ENCODE results near the gene SCD5. TPM values are rescaled to one million over a fixed set of nuclear protein-coding genes. Genes with fewer than 3 reads are reported as not detected.
A peak's percentile ranks its signal among the peaks of the same experiment; 100 is the strongest.

Gene SCD5
- total and polyA plus RNA-seq, 7 donors = 0.69 to 30.7 (median 27.3) TPM

DNA sequence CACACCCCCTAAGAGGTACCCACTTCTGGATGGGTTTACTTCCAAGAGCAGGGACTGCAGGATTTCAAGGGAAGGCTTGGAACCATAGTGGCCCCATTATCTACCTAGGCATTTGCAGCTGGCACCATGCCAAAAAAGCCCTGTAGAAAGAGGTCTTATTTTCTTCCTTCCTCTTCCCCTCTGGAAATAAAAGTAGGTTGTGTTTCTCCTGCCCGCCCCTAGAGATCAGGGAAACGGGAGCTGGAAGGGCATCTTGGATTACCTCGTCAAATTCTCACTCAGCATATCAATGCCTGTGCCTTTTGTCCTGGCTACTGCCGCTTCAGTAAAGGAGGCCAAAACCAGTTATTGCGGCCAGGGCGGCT lies 1.6 kb downstream of the SCD5 start:
- DNase-seq = no peak
- H3K4me1 ChIP-seq = peaks cover 0 to 22% (median 16%) of the 10 kb centered on the region in 4 donors
- TF ChIP-seq EP300 (IDR thresholded peaks at IDR 0.05) (no peak), POLR2A (IDR thresholded peaks at IDR 0.05) (no peak), POLR2AphosphoS5 (IDR thresholded peaks at IDR 0.05) (peak in 1 of 4 donors; percentile 10), CTCF (IDR thresholded peaks at IDR 0.05) (no peak)
- peak overlapping the region; percentile 81 to 86 (median 82) for H3K27ac ChIP-seq
- H3K36me3 ChIP-seq = no peaks in the 10 kb centered on the region
- peak overlapping the region; percentile 78 to 93 (median 84) for H3K4me3 ChIP-seq
- no peaks in the 10 kb centered on the region for H3K27me3 ChIP-seq
- 33 to 57% methylated on average over 6 of the region's 6 CpGs for WGBS, 2 donors
- intact Hi-C loops (cut with DNase I) = loop anchor here (5.0 to 10.0 kb wide), 3 partner anchors 238 to 485 kb away; partner anchors contain the start of genes COPS4, COQ2 and HNRNPD
- no peaks in the 10 kb centered on the region for H3K9me3 ChIP-seq

DNA sequence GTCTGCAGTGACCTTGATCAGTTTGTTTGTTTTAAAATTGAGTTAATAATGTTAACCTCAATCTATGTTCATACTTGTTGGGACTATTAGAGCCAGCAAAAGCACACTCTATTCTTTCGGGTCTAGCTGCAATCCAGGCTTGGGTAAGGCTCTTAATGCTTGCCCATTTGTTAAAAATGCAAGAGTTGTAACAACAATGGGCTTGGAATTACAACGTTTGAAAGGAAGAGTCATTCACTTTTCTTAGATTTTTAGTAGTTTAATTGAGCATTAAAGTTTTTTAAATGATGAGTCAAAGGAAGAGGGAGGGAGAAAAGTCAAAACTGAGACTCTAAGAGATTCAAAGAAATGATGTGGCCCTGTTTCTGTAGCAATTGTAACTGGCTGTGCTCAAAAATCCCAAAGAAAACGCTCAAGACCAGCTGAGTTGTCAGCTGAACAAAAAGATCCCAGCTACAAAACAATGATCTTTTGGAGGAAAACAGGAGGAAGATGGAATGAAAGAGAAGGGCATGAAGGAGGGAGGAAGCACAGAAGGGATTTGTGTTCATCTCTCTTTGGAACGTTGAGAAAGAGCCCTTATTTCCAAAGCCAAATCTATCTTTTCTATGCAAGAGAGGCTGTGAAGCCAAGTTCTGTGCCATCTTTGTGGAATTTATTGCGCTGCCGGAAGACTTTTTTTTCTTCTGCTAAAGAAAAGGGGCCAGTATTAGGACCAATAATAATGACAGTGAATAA lies 5.5 kb downstream of the SCD5 start:
- H3K4me1 ChIP-seq = peaks cover 0 to 27% (median 20%) of the 10 kb centered on the region in 4 donors
- H3K9me3 ChIP-seq = no peaks in the 10 kb centered on the region
- WGBS, 2 donors = 73 to 77% methylated on average over 6 of the region's 6 CpGs
- no peaks in the 10 kb centered on the region for H3K27me3 ChIP-seq
- no peak for TF ChIP-seq POLR2AphosphoS5 (IDR thresholded peaks at IDR 0.05)
- no peak for TF ChIP-seq POLR2A (IDR thresholded peaks at IDR 0.05)
- TF ChIP-seq CTCF (IDR thresholded peaks at IDR 0.05) = no peak
- no peak for TF ChIP-seq EP300 (IDR thresholded peaks at IDR 0.05)
- no peak overlapping the region for H3K4me3 ChIP-seq
- H3K27ac ChIP-seq = no peak overlapping the region
- DNase-seq = no peak
- intact Hi-C loops (cut with DNase I) = loop anchor here (10.0 kb wide), 2 partner anchors 242 to 418 kb away; partner anchors contain the start of genes COPS4 and HNRNPD
- no peaks in the 10 kb centered on the region for H3K36me3 ChIP-seq

- H3K9me3 ChIP-seq = no peaks in the 10 kb centered on the region
- intact Hi-C loops (cut with DNase I) = loop anchor here (10.0 kb wide), 2 partner anchors 244 to 416 kb away; partner anchors contain the start of genes COPS4 and HNRNPD
- H3K36me3 ChIP-seq = no peaks in the 10 kb centered on the region
- no peak overlapping the region for H3K27ac ChIP-seq
- H3K27me3 ChIP-seq = no peaks in the 10 kb centered on the region
- H3K4me3 ChIP-seq = no peak overlapping the region
- peaks cover 0 to 15% (median 10%) of the 10 kb centered on the region in 4 donors for H3K4me1 ChIP-seq
- 90 to 94% methylated on average over 6 of the region's 6 CpGs for WGBS, 2 donors
- TF ChIP-seq POLR2AphosphoS5 (IDR thresholded peaks at IDR 0.05) = no peak
- TF ChIP-seq CTCF (IDR thresholded peaks at IDR 0.05) = no peak
- no peak for TF ChIP-seq EP300 (IDR thresholded peaks at IDR 0.05)
- TF ChIP-seq POLR2A (IDR thresholded peaks at IDR 0.05) = no peak
- no peak for DNase-seq
Measured at GRCh38 chr4:82791179-82791578, 7.4 kb downstream of the SCD5 start.

- no peak overlapping the region for H3K4me3 ChIP-seq
- H3K36me3 ChIP-seq = no peaks in the 10 kb centered on the region
- no peak overlapping the region for H3K27ac ChIP-seq
- WGBS, 2 donors = 69 to 81% methylated on average over 8 of the region's 8 CpGs
- H3K4me1 ChIP-seq = peaks cover 0 to 26% (median 19%) of the 10 kb centered on the region in 4 donors
- no peaks in the 10 kb centered on the region for H3K9me3 ChIP-seq
- DNase-seq = no peak
- intact Hi-C loops (cut with DNase I) = loop anchor here (10.0 kb wide), 2 partner anchors 245 to 415 kb away; partner anchors contain the start of genes COPS4 and HNRNPD
- no peak for TF ChIP-seq POLR2AphosphoS5 (IDR thresholded peaks at IDR 0.05)
- no peak for TF ChIP-seq CTCF (IDR thresholded peaks at IDR 0.05)
- TF ChIP-seq POLR2A (IDR thresholded peaks at IDR 0.05) = no peak
- no peak for TF ChIP-seq EP300 (IDR thresholded peaks at IDR 0.05)
- no peaks in the 10 kb centered on the region for H3K27me3 ChIP-seq
Measured at GRCh38 chr4:82790060-82790660, 8.4 kb downstream of the SCD5 start.

Measured in sigmoid colon (tissue), 7 donors.